HCT116 (cell line): ENCODE results near the gene ASMTL.

ENCODE experiments used
- EZH2phosphoT487 ChIP-seq: fragments of 200-600 bp; IDR thresholded peaks from 2 replicates; pipeline ENCODE4 v1.6.1; 2018; ENCODE audit warnings: antibody characterized with exemption, borderline replicate concordance
- ZNF274 ChIP-seq: fragments of 200-500 bp; sonication (Bioruptor generic); IDR thresholded peaks from 2 replicates; pipeline ENCODE4 v1.6.1; 2014; ENCODE audit warnings: mild to moderate bottlenecking, low read depth, low read length, inconsistent platforms
- TF ChIP-seq, protein P1 (sequence below), 3 experiments: fragments of 200-600 bp in 1 of 3; sonication (generic) in 1 of 3; IDR thresholded peaks in 2 of 3; conservative IDR thresholded peaks in 1 of 3; 2 replicates each; pipeline ENCODE4 v1.5.1; 2012 to 2017; ENCODE audit warnings: low read depth in 2 of 3, low read length in 2 of 3, antibody characterized with exemption in 1 of 3, borderline replicate concordance in 1 of 3, control low read depth in 1 of 3, mild to moderate bottlenecking in 1 of 3, mixed read lengths in 1 of 3, mixed run types in 1 of 3, moderate library complexity in 1 of 3; ENCODE audit not compliant: insufficient read depth in 1 of 3

DNA sequence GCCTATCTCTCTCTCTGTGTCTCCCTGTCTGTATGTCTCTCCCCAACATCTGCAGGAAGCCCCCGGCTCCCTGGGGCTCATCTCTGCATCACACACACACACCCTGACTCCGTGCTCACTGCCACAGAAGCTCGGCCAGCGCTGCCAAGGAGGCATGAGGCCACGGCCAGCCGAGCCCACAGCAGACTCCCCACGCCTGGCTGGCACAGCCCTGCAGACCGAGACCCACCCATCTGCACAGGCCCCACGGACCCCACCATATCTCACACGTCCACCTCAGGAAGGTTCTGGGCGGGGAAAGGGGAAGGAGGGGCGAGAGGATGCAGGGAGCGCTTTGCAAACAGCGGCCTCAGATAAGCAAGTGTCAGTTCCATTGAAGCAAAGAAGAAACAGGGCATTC lies 32.3 kb downstream of the ASMTL start:
- no peak for TF ChIP-seq ZNF274
- TF ChIP-seq EZH2phosphoT487, result no peak
- TF ChIP-seq, protein P1, sequence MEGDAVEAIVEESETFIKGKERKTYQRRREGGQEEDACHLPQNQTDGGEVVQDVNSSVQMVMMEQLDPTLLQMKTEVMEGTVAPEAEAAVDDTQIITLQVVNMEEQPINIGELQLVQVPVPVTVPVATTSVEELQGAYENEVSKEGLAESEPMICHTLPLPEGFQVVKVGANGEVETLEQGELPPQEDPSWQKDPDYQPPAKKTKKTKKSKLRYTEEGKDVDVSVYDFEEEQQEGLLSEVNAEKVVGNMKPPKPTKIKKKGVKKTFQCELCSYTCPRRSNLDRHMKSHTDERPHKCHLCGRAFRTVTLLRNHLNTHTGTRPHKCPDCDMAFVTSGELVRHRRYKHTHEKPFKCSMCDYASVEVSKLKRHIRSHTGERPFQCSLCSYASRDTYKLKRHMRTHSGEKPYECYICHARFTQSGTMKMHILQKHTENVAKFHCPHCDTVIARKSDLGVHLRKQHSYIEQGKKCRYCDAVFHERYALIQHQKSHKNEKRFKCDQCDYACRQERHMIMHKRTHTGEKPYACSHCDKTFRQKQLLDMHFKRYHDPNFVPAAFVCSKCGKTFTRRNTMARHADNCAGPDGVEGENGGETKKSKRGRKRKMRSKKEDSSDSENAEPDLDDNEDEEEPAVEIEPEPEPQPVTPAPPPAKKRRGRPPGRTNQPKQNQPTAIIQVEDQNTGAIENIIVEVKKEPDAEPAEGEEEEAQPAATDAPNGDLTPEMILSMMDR (IDR thresholded peaks at IDR 0.05 in 2 of 3, conservative IDR thresholded peaks at IDR 0.05 in 1 of 3; ENCODE audit: borderline replicate concordance in 1 of 3, insufficient read depth in 1 of 3, low read depth in 2 of 3, low read length in 2 of 3), result no peak
